ENCODE measurements around the gene IFIT3.

The IFIT3 gene, protein sequence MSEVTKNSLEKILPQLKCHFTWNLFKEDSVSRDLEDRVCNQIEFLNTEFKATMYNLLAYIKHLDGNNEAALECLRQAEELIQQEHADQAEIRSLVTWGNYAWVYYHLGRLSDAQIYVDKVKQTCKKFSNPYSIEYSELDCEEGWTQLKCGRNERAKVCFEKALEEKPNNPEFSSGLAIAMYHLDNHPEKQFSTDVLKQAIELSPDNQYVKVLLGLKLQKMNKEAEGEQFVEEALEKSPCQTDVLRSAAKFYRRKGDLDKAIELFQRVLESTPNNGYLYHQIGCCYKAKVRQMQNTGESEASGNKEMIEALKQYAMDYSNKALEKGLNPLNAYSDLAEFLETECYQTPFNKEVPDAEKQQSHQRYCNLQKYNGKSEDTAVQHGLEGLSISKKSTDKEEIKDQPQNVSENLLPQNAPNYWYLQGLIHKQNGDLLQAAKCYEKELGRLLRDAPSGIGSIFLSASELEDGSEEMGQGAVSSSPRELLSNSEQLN

GRCh38 chr10:89327803-89328441 is at the start of gene IFIT3:
IFIT3 (plus strand) TSS chr10:89327997; CDS start chr10:89328074, 77 bp downstream.
- Histone ChIP-seq H3K4me3 (peak within 1 kb of the TSS; percentile 76), H3K36me3 (ENCODE audit: insufficient read depth, low read length) (no peaks in the 10 kb centered on the region), H3K9me3 (ENCODE audit: low read depth, low read length) (no peaks in the 10 kb centered on the region), H3K27ac (peak within 1 kb of the TSS; percentile 96), H3K9ac (ENCODE audit: insufficient read length) (peak within 1 kb of the TSS; percentile 72)
- TF ChIP-seq POLR2AphosphoS5 (IDR thresholded peaks at IDR 0.05; ENCODE audit: borderline replicate concordance, low read depth, low read length) = peak; percentile 29; the same call in 1 of the 2 replicates
- no peak for TF ChIP-seq FOXP2 (optimal IDR thresholded peaks at IDR 0.05; ENCODE audit: control extremely low read depth, extremely low read length, insufficient read depth)
- no peak for TF ChIP-seq EZH2 (IDR thresholded peaks at IDR 0.05)
- no peak for DNase-seq (ENCODE audit: low read depth, low spot score)

DNA sequence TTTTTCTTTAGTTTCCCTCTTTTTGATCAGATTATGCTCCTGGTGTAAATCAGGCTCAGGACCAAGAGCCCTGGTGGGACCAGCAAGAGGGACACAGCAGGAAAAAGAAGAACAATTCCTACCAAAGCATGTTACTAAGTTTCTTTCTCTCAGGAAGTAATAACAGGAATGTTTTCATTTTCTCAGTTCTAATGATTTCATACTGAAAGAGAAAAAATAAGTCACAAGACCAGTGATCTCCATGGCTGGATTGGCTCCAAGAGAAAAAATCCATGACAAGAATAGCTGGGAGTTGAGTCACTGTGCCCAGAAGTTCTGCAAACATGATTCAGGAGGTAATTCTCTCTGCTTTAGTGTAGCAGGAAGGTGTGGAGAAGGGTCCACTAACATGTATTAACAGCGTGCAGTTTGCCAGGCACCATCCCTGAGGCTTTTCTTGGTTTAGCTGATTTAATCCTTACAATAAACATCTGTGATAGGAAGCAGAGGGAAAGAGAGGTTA is 49.7 kb upstream of the IFIT3 start:
- H3K9ac ChIP-seq (ENCODE audit: insufficient read length) = peak overlapping the region; percentile 26
- no peaks in the 10 kb centered on the region for H3K9me3 ChIP-seq (ENCODE audit: low read depth, low read length)
- no peak for DNase-seq (ENCODE audit: low read depth, low spot score)
- no peak for TF ChIP-seq POLR2AphosphoS5 (IDR thresholded peaks at IDR 0.05; ENCODE audit: borderline replicate concordance, low read depth, low read length)
- TF ChIP-seq EZH2 (IDR thresholded peaks at IDR 0.05) = no peak
- no peak for TF ChIP-seq FOXP2 (optimal IDR thresholded peaks at IDR 0.05; ENCODE audit: control extremely low read depth, extremely low read length, insufficient read depth)
- peak overlapping the region; percentile 67 for H3K27ac ChIP-seq
- H3K4me3 ChIP-seq = no peak overlapping the region
- no peaks in the 10 kb centered on the region for H3K36me3 ChIP-seq (ENCODE audit: insufficient read depth, low read length)

DNA sequence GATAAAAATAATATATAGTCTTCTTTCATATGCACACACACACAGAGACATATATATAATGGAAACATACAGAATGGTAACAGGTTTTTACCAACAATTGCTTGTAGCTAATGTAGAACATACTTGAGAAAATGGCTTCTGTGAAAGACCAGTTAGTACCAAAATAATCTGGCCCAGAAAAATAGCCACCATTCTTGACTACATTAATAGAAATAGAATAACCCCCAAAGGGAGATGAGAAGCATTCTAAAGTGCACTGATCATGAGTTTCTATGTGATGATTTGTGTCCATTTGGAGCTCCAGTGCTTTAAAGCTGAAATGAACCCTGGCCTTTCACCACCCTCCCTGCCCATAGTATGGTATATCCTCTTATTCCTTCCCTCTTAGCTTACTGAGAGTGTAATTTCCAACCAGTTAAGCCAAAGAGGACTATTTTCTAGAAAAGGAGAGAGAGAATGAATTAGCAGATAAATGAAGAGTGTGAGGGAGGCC is 48.9 kb upstream of the IFIT3 start:
- no peak overlapping the region for H3K9ac ChIP-seq (ENCODE audit: insufficient read length)
- no peak for TF ChIP-seq EZH2 (IDR thresholded peaks at IDR 0.05)
- DNase-seq (ENCODE audit: low read depth, low spot score) = no peak
- no peaks in the 10 kb centered on the region for H3K36me3 ChIP-seq (ENCODE audit: insufficient read depth, low read length)
- H3K27ac ChIP-seq = peak overlapping the region; percentile 70
- H3K9me3 ChIP-seq (ENCODE audit: low read depth, low read length) = no peaks in the 10 kb centered on the region
- no peak overlapping the region for H3K4me3 ChIP-seq

GRCh38 chr10:89279421-89279869 is 48.4 kb upstream of the IFIT3 start:
- no peak overlapping the region for H3K4me3 ChIP-seq
- no peaks in the 10 kb centered on the region for H3K36me3 ChIP-seq (ENCODE audit: insufficient read depth, low read length)
- H3K9me3 ChIP-seq (ENCODE audit: low read depth, low read length) = no peaks in the 10 kb centered on the region
- no peak for DNase-seq (ENCODE audit: low read depth, low spot score)
- TF ChIP-seq POLR2AphosphoS5 (IDR thresholded peaks at IDR 0.05; ENCODE audit: borderline replicate concordance, low read depth, low read length) = no peak
- TF ChIP-seq EZH2 (IDR thresholded peaks at IDR 0.05) = no peak
- TF ChIP-seq FOXP2 (optimal IDR thresholded peaks at IDR 0.05; ENCODE audit: control extremely low read depth, extremely low read length, insufficient read depth) = no peak
- H3K27ac ChIP-seq = peak overlapping the region; percentile 70
- H3K9ac ChIP-seq (ENCODE audit: insufficient read length) = no peak overlapping the region

- no peak for TF ChIP-seq POLR2AphosphoS5 (IDR thresholded peaks at IDR 0.05; ENCODE audit: borderline replicate concordance, low read depth, low read length)
- Histone ChIP-seq H3K36me3 (ENCODE audit: insufficient read depth, low read length) (no peaks in the 10 kb centered on the region), H3K9ac (ENCODE audit: insufficient read length) (no peak overlapping the region), H3K27ac (peak overlapping the region; percentile 91), H3K9me3 (ENCODE audit: low read depth, low read length) (no peaks in the 10 kb centered on the region), H3K4me3 (no peak overlapping the region)
- DNase-seq (ENCODE audit: low read depth, low spot score) = no peak
Measured at GRCh38 chr10:89280508-89280907, 47.3 kb upstream of the IFIT3 start.

DNA sequence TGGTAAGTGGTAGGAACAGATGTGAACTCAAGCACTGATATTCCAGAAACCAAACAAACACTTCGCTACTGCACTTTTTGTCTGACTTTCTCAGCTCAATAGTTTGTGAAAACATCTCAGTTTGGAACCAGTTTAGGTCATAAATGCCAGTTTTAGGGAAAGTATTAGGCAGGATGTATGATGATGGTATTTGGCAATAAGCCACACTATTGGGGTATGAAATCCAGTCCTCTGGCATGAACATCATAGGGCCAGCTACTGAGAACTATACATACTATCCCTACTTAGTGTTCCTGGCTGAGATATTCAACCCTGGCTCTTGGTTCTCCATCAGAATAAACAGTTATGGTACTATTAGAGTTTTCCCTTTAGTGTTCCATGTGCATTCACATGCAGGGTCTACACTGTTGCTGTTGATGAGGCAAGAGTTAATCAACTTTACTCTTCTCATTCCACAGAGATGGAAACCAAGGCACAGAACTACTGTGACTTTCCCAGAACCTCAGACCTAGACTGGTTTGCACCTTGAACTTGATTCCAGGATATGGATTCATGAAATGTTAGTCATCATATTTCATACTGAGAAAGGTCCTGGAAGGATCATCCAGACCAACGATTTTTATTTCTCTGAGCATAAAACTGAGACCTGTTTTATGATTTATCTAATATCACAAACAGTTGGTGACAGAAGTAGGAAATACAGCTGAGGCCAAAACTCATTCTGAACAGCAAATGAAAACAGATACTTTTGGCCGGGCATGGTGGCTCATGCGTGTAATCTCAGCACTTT is 46.0 kb upstream of the IFIT3 start:
- H3K9ac ChIP-seq (ENCODE audit: insufficient read length) = no peak overlapping the region
- TF ChIP-seq EZH2 (IDR thresholded peaks at IDR 0.05) (no peak), POLR2AphosphoS5 (IDR thresholded peaks at IDR 0.05; ENCODE audit: borderline replicate concordance, low read depth, low read length) (no peak), FOXP2 (optimal IDR thresholded peaks at IDR 0.05; ENCODE audit: control extremely low read depth, extremely low read length, insufficient read depth) (no peak)
- peak overlapping the region; percentile 91 for H3K27ac ChIP-seq
- H3K36me3 ChIP-seq (ENCODE audit: insufficient read depth, low read length) = no peaks in the 10 kb centered on the region
- no peak for DNase-seq (ENCODE audit: low read depth, low spot score)
- H3K4me3 ChIP-seq = no peak overlapping the region
- H3K9me3 ChIP-seq (ENCODE audit: low read depth, low read length) = no peaks in the 10 kb centered on the region

GRCh38 chr10:89283025-89283935 is 44.5 kb upstream of the IFIT3 start:
- no peaks in the 10 kb centered on the region for H3K9me3 ChIP-seq (ENCODE audit: low read depth, low read length)
- DNase-seq (ENCODE audit: low read depth, low spot score) = no peak
- peak overlapping the region; percentile 29 for H3K9ac ChIP-seq (ENCODE audit: insufficient read length)
- H3K27ac ChIP-seq = peak overlapping the region; percentile 77
- peak overlapping the region; percentile 36; the same call in 1 of the 2 replicates for H3K4me3 ChIP-seq
- TF ChIP-seq FOXP2 (optimal IDR thresholded peaks at IDR 0.05; ENCODE audit: control extremely low read depth, extremely low read length, insufficient read depth) (no peak), EZH2 (IDR thresholded peaks at IDR 0.05) (no peak), POLR2AphosphoS5 (IDR thresholded peaks at IDR 0.05; ENCODE audit: borderline replicate concordance, low read depth, low read length) (no peak)
- no peaks in the 10 kb centered on the region for H3K36me3 ChIP-seq (ENCODE audit: insufficient read depth, low read length)
